ENCODE data around the gene PRDM5.

DNA sequence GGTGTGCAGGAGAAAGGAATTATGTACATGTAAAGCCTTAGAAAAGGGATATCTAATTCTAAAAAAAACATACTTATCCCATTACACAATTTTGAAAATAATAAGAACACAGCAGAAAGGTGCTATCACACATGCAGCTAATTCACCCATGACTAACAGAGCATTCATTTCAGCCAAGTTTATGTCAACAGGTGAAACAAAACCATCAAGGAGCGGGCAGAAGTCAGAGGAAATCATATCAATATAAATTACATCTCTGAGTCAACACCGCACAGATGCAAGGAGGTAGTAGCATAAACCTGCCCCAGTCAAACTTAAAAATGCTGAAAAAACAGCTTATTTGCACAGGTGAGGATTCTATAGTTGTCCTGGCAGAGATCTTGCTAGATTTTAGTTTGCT, 197.9 kb downstream of the PRDM5 start:
- TF ChIP-seq, protein P1, sequence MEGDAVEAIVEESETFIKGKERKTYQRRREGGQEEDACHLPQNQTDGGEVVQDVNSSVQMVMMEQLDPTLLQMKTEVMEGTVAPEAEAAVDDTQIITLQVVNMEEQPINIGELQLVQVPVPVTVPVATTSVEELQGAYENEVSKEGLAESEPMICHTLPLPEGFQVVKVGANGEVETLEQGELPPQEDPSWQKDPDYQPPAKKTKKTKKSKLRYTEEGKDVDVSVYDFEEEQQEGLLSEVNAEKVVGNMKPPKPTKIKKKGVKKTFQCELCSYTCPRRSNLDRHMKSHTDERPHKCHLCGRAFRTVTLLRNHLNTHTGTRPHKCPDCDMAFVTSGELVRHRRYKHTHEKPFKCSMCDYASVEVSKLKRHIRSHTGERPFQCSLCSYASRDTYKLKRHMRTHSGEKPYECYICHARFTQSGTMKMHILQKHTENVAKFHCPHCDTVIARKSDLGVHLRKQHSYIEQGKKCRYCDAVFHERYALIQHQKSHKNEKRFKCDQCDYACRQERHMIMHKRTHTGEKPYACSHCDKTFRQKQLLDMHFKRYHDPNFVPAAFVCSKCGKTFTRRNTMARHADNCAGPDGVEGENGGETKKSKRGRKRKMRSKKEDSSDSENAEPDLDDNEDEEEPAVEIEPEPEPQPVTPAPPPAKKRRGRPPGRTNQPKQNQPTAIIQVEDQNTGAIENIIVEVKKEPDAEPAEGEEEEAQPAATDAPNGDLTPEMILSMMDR (optimal IDR thresholded peaks at IDR 0.05 in 1 of 3, IDR thresholded peaks at IDR 0.05 in 1 of 3, conservative IDR thresholded peaks at IDR 0.05 in 1 of 3; ENCODE audit: extremely low read depth in 1 of 3, insufficient read depth in 2 of 3, low read length in 3 of 3), result no peak
- TF ChIP-seq EZH2 (IDR thresholded peaks at IDR 0.05; ENCODE audit: low read length), result no peak

All from keratinocyte (primary cell).